SK-N-SH (cell line): ENCODE data around the gene MTFMT. TPM values are rescaled to one million over a fixed set of nuclear protein-coding genes. Genes with fewer than 3 reads are reported as not detected.

ENCODE experiments used
- CTCF ChIA-PET: fragments of 300-600, 350-600 bp; formaldehyde crosslinking; extraction: SDS; loops from one replicate; lab custom pipeline; 2021; lab: Yijun Ruan, JAX
- POLR2A ChIA-PET: fragments of 350-600 bp; sonication (Branson Sonifier 250); formaldehyde crosslinking; extraction: SDS; loops from one replicate; lab custom pipeline; 2020; ENCODE audit warnings: antibody characterized with exemption, inconsistent platforms; lab: Yijun Ruan, JAX
- DNase-seq: peaks from one replicate; pipeline ENCODE4 v3.0.0; 2012
- H2AFZ ChIP-seq: fragments of 200-600 bp; sonication (generic); 2 replicates; pipeline ENCODE4 v1.8.1; 2016; ENCODE audit warnings: antibody characterized with exemption, mild to moderate bottlenecking, low read depth
- H3F3A ChIP-seq: fragments of 200-600 bp; sonication (generic); replicated peaks from 2 replicates; pipeline ENCODE3; 2016; ENCODE audit warnings: antibody characterized with exemption, mild to moderate bottlenecking; ENCODE audit not compliant: insufficient read depth
- H3K27ac ChIP-seq, 2 experiments: fragments of 200-500 bp in 1 of 2; fragments of 200-600 bp in 1 of 2; sonication (Bioruptor generic) in 1 of 2; sonication (generic), shearing (Covaris generic) in 1 of 2; 2 replicates each; pipeline versions ENCODE4 v1.5.1 to v1.6.1; 2014 to 2016; ENCODE audit warnings: low read depth in 2 of 2, inconsistent platforms in 1 of 2, low read length in 1 of 2, mild to moderate bottlenecking in 1 of 2, mixed read lengths in 1 of 2
- H3K27me3 ChIP-seq: fragments of 200-600 bp; sonication (generic), shearing (Covaris generic); 2 replicates; pipeline ENCODE4 v1.6.1; 2016; ENCODE audit warnings: mixed run types; ENCODE audit not compliant: insufficient read depth
- H3K36me3 ChIP-seq, 2 experiments: fragments of 200-500 bp in 1 of 2; fragments of 200-600 bp in 1 of 2; sonication (Bioruptor generic) in 1 of 2; sonication (generic) in 1 of 2; replicated peaks in 1 of 2; 2 replicates each; pipeline versions ENCODE3 to v1.5.1; 2014 to 2016; ENCODE audit warnings: low read length in 1 of 2, mild to moderate bottlenecking in 1 of 2; ENCODE audit not compliant: insufficient read depth in 2 of 2, control insufficient read depth in 1 of 2
- H3K4me1 ChIP-seq, 2 experiments: fragments of 200-500 bp in 1 of 2; fragments of 200-600 bp in 1 of 2; sonication (Bioruptor generic) in 1 of 2; sonication (generic), shearing (Covaris generic) in 1 of 2; 2 replicates each; pipeline versions ENCODE4 v1.5.1 to v1.6.1; 2014 to 2016; ENCODE audit warnings: low read depth in 1 of 2, low read length in 1 of 2, mixed run types in 1 of 2; ENCODE audit not compliant: insufficient read depth in 2 of 2, control insufficient read depth in 1 of 2
- H3K4me2 ChIP-seq: fragments of 200-600 bp; sonication (generic), shearing (Covaris generic); 2 replicates; pipeline ENCODE4 v1.6.1; 2017; ENCODE audit warnings: mixed run types
- H3K4me3 ChIP-seq, 2 experiments: fragments of 200-500 bp in 1 of 2; fragments of 200-600 bp in 1 of 2; sonication (Bioruptor generic) in 1 of 2; sonication (generic), shearing (Covaris generic) in 1 of 2; 2 replicates each; pipeline versions ENCODE4 v1.5.1 to v1.8.1; 2014 to 2016; ENCODE audit warnings: low read depth in 2 of 2, inconsistent platforms in 1 of 2, low read length in 1 of 2, mild to moderate bottlenecking in 1 of 2, mixed read lengths in 1 of 2, moderate library complexity in 1 of 2
- H3K79me2 ChIP-seq: fragments of 200-600 bp; sonication (generic); 2 replicates; pipeline ENCODE4 v1.8.1; 2017; ENCODE audit warnings: mild to moderate bottlenecking; ENCODE audit not compliant: insufficient read depth
- H3K9ac ChIP-seq: fragments of 200-600 bp; sonication (generic); 2 replicates; pipeline ENCODE4 v1.6.1; 2017; ENCODE audit warnings: mixed run types
- H3K9me2 ChIP-seq: fragments of 200-600 bp; sonication (generic); 2 replicates; pipeline ENCODE4 v1.6.1; 2017; ENCODE audit warnings: mixed run types
- H3K9me3 ChIP-seq: fragments of 200-600 bp; sonication (generic); 2 replicates; pipeline ENCODE4 v1.6.1; 2017; ENCODE audit warnings: mixed run types, mild to moderate bottlenecking, moderate library complexity
- H4K20me1 ChIP-seq: fragments of 200-600 bp; sonication (generic); 2 replicates; pipeline ENCODE4 v1.6.1; 2017; ENCODE audit warnings: mild to moderate bottlenecking, mixed run types; ENCODE audit not compliant: insufficient read depth
- CHD2 ChIP-seq: fragments of 150-350 bp; IDR thresholded peaks from 2 replicates; pipeline ENCODE4 v1.6.1; 2018; ENCODE audit warnings: low read length; ENCODE audit not compliant: partially characterized antibody
- CTCF ChIP-seq: fragments of 200-600 bp; sonication (generic); IDR thresholded peaks from 2 replicates; pipeline ENCODE4 v1.6.1; 2017; ENCODE audit warnings: antibody characterized with exemption, mild to moderate bottlenecking, moderate library complexity
- EZH2phosphoT487 ChIP-seq: fragments of 200-600 bp; sonication (generic); IDR thresholded peaks from 2 replicates; pipeline ENCODE4 v1.6.1; 2017; ENCODE audit warnings: low read depth, mixed run types, mild to moderate bottlenecking, antibody characterized with exemption, moderate library complexity, borderline replicate concordance
- FOXJ3 ChIP-seq: sonication (generic); formaldehyde crosslinking; IDR thresholded peaks from 2 replicates; pipeline ENCODE4 v1.5.1; 2020; ENCODE audit warnings: mild to moderate bottlenecking, missing genetic modification reagents
- IRF3 ChIP-seq: fragments of 150-350 bp; IDR thresholded peaks from 2 replicates; pipeline ENCODE4 v1.6.1; 2016; ENCODE audit warnings: mild to moderate bottlenecking, low read depth, low read length
- MEF2A ChIP-seq: IDR thresholded peaks from 2 replicates; pipeline ENCODE4 v1.4.0; 2012; ENCODE audit warnings: low read depth, borderline replicate concordance
- NFIC ChIP-seq: IDR thresholded peaks from 2 replicates; pipeline ENCODE4 v1.4.0; 2012; ENCODE audit warnings: borderline replicate concordance
- PBX3 ChIP-seq: IDR thresholded peaks from 2 replicates; pipeline ENCODE4; 2012
- POLR2AphosphoS5 ChIP-seq: IDR thresholded peaks from 2 replicates; pipeline ENCODE4 v1.6.1; 2012; ENCODE audit warnings: low read depth, low read length
- RCOR1 ChIP-seq: fragments of 150-350 bp; IDR thresholded peaks from 2 replicates; pipeline ENCODE4 v1.6.1; 2017; ENCODE audit warnings: antibody characterized with exemption, low read length
- RFX5 ChIP-seq: IDR thresholded peaks from 2 replicates; pipeline ENCODE4 v1.6.1; 2012; ENCODE audit warnings: mild to moderate bottlenecking, improper control_type of control experiment, low read length
- SIN3A ChIP-seq: IDR thresholded peaks from 2 replicates; pipeline ENCODE4 v1.6.1; 2012; ENCODE audit warnings: low read depth, mild to moderate bottlenecking, low read length, moderate library complexity, borderline replicate concordance
- SMC3 ChIP-seq: IDR thresholded peaks from 2 replicates; pipeline ENCODE4 v1.6.1; 2012; ENCODE audit warnings: low read depth, low read length, improper control_type of control experiment
- TCF12 ChIP-seq: IDR thresholded peaks from 2 replicates; pipeline ENCODE4 v1.4.0; 2012
- WGBS: methylation state at CpG from one replicate; pipeline ENCODE4 v1.1.6; 2017; ENCODE audit warnings: low lambda C conversion rate; 5-methylcytosine and 5-hydroxymethylcytosine counted together
- polyA plus RNA-seq, 3 experiments: library from polyadenylated mRNA; depleted of rRNA; stranded (reverse); fragments of >200 nt; gene quantifications; 2 replicates each; pipeline ENCODE4 v1.2.3, GENCODE V29; 2012

Gene MTFMT
- polyA plus RNA-seq, 1 of the 3 experiments (the other 2 are of a cell fraction): 12.1 TPM

GRCh38 chr15:64981812-64982431 is 47.5 kb downstream of the MTFMT start:
- Histone ChIP-seq H3K9me2 (no peaks in the 10 kb centered on the region), H2AFZ (no peak overlapping the region), H4K20me1 (no peaks in the 10 kb centered on the region), H3K36me3 (peaks cover 19 to 24% of the 10 kb centered on the region in 2 experiments), H3K9me3 (no peaks in the 10 kb centered on the region), H3K27me3 (no peaks in the 10 kb centered on the region), H3F3A (peaks cover 3% of the 10 kb centered on the region), H3K4me1 (peaks cover 6 to 17% of the 10 kb centered on the region in 2 experiments; a peak in 2 of 4 replicates), H3K4me2 (no peak overlapping the region), H3K4me3 (no peak overlapping the region), H3K27ac (peak overlapping the region in 1 of 2 experiments; percentile 7; a peak in 1 of 4 replicates), H3K9ac (no peak overlapping the region), H3K79me2 (peaks cover 41% of the 10 kb centered on the region)
- no peak for DNase-seq
- CTCF ChIA-PET: interaction anchor here (0.6 to 1.4 kb wide), 2 partner anchors 16 to 844 kb away, joined by 3 read pairs; no protein-coding TSS in a partner anchor
- POLR2A ChIA-PET: no interaction called here
- no peak for TF ChIP-seq SMC3
- TF ChIP-seq FOXJ3: no peak
- no peak for TF ChIP-seq PBX3
- no peak for TF ChIP-seq TCF12
- no peak for TF ChIP-seq CTCF
- TF ChIP-seq CHD2: no peak
- TF ChIP-seq NFIC: no peak
- TF ChIP-seq SIN3A: no peak
- TF ChIP-seq MEF2A: no peak
- no peak for TF ChIP-seq EZH2phosphoT487
- TF ChIP-seq IRF3: no peak
- no peak for TF ChIP-seq RCOR1
- no peak for TF ChIP-seq RFX5
- 93% methylated on average over 6 of the region's 6 CpGs for WGBS

- no peak for TF ChIP-seq POLR2AphosphoS5
- H3F3A ChIP-seq: peaks cover 3% of the 10 kb centered on the region
- H3K4me1 ChIP-seq: peaks cover 0 to 6% of the 10 kb centered on the region in 2 experiments; a peak in 2 of 4 replicates
- no peak overlapping the region for H3K4me3 ChIP-seq
- peaks cover 16% of the 10 kb centered on the region for H3K79me2 ChIP-seq
- H3K4me2 ChIP-seq: no peak overlapping the region
- H3K9me3 ChIP-seq: no peaks in the 10 kb centered on the region
- peaks cover 37 to 38% of the 10 kb centered on the region in 2 experiments for H3K36me3 ChIP-seq
- CTCF ChIA-PET: no interaction called here
- H3K9ac ChIP-seq: no peak overlapping the region
- H4K20me1 ChIP-seq: no peaks in the 10 kb centered on the region
- POLR2A ChIA-PET: no interaction called here
- no peak overlapping the region for H3K27ac ChIP-seq
- DNase-seq: no peak
- H2AFZ ChIP-seq: no peak overlapping the region
- WGBS: 97% methylated on average over 3 of the region's 7 CpGs
- no peaks in the 10 kb centered on the region for H3K9me2 ChIP-seq
- no peaks in the 10 kb centered on the region for H3K27me3 ChIP-seq
Measured at GRCh38 chr15:64979252-64979710, 50.2 kb downstream of the MTFMT start.
